Measurements from ENCODE around the gene PJA2. TPM values are rescaled to one million over a fixed set of nuclear protein-coding genes. Genes with fewer than 3 reads are reported as not detected.

The PJA2 gene
- total and polyA plus RNA-seq, 11 donors, result 19.0 to 108 (median 85.3) TPM

DNA sequence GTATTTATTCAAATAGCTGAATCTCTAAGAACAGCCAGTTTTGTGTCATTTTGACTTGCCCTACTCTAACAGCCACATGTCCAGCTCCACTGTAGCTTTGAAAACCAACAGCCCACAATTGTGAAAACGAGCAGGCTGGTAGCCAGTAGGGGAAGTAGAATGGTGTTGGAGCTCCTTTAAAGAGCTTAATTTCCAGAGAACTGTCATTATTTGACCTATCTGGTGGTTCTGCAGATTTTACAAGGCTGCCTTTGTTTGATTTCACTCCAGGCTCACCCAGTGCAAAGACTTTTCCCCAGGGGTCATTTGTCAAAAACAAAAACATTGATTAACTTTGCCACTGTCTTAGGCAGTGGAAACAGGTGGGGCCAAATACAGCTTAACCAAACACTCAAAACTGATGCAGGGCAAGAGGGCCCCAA is 3.2 kb upstream of the PJA2 start:
- TF ChIP-seq POLR2A (IDR thresholded peaks at IDR 0.05), result no peak
- TF ChIP-seq, protein P1, sequence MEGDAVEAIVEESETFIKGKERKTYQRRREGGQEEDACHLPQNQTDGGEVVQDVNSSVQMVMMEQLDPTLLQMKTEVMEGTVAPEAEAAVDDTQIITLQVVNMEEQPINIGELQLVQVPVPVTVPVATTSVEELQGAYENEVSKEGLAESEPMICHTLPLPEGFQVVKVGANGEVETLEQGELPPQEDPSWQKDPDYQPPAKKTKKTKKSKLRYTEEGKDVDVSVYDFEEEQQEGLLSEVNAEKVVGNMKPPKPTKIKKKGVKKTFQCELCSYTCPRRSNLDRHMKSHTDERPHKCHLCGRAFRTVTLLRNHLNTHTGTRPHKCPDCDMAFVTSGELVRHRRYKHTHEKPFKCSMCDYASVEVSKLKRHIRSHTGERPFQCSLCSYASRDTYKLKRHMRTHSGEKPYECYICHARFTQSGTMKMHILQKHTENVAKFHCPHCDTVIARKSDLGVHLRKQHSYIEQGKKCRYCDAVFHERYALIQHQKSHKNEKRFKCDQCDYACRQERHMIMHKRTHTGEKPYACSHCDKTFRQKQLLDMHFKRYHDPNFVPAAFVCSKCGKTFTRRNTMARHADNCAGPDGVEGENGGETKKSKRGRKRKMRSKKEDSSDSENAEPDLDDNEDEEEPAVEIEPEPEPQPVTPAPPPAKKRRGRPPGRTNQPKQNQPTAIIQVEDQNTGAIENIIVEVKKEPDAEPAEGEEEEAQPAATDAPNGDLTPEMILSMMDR (IDR thresholded peaks at IDR 0.05), result no peak
- peaks cover 4 to 30% (median 18%) of the 10 kb centered on the region in 12 donors for H3K4me1 ChIP-seq
- H3K27ac ChIP-seq, result peak overlapping the region in 7 of 12 donors; percentile 17 to 99 (median 40)
- peaks cover 0 to 13% (median 0%) of the 10 kb centered on the region in 12 donors for H3K9me3 ChIP-seq
- no peak for DNase-seq
- intact Hi-C loops (cut with DNase I), result loop anchor here in 3 of 10 donors (5.0 to 10.0 kb wide), 2 partner anchors 66 to 688 kb away; no protein-coding TSS in a partner anchor
- H3K36me3 ChIP-seq, result no peaks in the 10 kb centered on the region
- no peak overlapping the region for H3K4me3 ChIP-seq
- WGBS, 4 donors, result 40 to 57% (median 51%) methylated on average over 1 of the region's 1 CpG
- ATAC-seq, result no peak
- no peaks in the 10 kb centered on the region for H3K27me3 ChIP-seq

DNA sequence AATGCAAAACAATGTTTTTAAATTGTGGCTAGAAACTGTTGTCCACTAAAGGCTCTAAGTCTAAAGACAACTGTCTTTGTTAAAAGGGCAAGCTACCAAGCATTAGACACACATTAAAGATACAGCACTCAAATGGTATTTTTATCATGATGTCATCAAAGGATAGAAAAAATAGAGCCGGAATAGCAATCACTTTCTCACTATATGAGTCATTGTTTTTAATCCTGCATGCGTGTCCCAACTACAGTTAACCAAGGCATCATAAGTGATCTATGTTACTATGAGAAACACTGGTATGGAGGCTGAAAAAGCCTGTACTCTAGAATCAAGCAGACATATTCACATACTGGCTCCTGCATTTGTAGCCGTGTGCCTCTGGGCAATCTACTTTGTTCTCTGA is 1.9 kb upstream of the PJA2 start:
- peaks cover 5 to 41% (median 31%) of the 10 kb centered on the region in 12 donors for H3K4me1 ChIP-seq
- H3K36me3 ChIP-seq, result no peaks in the 10 kb centered on the region
- H3K9me3 ChIP-seq, result peaks cover 0 to 13% (median 0%) of the 10 kb centered on the region in 12 donors
- ATAC-seq (no peak), DNase-seq (no peak)
- no peaks in the 10 kb centered on the region for H3K27me3 ChIP-seq
- H3K4me3 ChIP-seq, result peak overlapping the region in 1 of 12 donors; percentile 88
- peak overlapping the region in 11 of 12 donors; percentile 93 to 100 (median 99) for H3K27ac ChIP-seq
- TF ChIP-seq POLR2A (IDR thresholded peaks at IDR 0.05), result no peak
- TF ChIP-seq, protein P1 (IDR thresholded peaks at IDR 0.05), result no peak
- intact Hi-C loops (cut with DNase I), result loop anchor here in 3 of 10 donors (5.0 to 10.0 kb wide), 2 partner anchors 64 to 687 kb away; no protein-coding TSS in a partner anchor
- WGBS, 4 donors, result 42 to 58% (median 53%) methylated on average over 3 of the region's 3 CpGs

DNA sequence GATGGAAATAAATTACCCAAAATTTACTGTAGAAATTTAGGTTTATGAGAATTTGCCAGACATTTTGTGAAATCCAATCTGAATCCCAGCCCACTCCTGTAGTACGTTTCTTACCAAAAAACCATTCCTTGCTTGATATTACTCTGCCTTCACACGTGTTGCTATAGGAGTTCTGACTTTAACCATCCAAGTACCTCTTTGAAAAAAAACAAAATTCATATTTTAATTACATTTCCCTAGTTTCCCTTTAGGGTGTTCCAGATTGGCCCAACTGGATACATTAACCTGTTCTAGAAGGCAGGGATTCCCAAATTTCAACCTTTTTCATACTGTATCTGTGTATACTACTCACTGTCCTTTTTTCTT is 1.4 kb upstream of the PJA2 start:
- TF ChIP-seq, protein P1 (IDR thresholded peaks at IDR 0.05), result no peak
- no peak for TF ChIP-seq POLR2A (IDR thresholded peaks at IDR 0.05)
- H3K4me1 ChIP-seq, result peaks cover 9 to 46% (median 34%) of the 10 kb centered on the region in 12 donors
- H3K27ac ChIP-seq, result peak overlapping the region; percentile 93 to 100 (median 99)
- no peaks in the 10 kb centered on the region for H3K36me3 ChIP-seq
- DNase-seq, result no peak
- no peak for ATAC-seq
- peaks cover 0 to 9% (median 0%) of the 10 kb centered on the region in 12 donors for H3K9me3 ChIP-seq
- 11 to 15% (median 13%) methylated on average over 2 of the region's 2 CpGs for WGBS, 4 donors
- H3K4me3 ChIP-seq, result peak overlapping the region; percentile 24 to 95 (median 84)
- no peaks in the 10 kb centered on the region for H3K27me3 ChIP-seq
- intact Hi-C loops (cut with DNase I), result loop anchor here in 3 of 10 donors (5.0 to 10.0 kb wide), 2 partner anchors 64 to 686 kb away; no protein-coding TSS in a partner anchor

DNA sequence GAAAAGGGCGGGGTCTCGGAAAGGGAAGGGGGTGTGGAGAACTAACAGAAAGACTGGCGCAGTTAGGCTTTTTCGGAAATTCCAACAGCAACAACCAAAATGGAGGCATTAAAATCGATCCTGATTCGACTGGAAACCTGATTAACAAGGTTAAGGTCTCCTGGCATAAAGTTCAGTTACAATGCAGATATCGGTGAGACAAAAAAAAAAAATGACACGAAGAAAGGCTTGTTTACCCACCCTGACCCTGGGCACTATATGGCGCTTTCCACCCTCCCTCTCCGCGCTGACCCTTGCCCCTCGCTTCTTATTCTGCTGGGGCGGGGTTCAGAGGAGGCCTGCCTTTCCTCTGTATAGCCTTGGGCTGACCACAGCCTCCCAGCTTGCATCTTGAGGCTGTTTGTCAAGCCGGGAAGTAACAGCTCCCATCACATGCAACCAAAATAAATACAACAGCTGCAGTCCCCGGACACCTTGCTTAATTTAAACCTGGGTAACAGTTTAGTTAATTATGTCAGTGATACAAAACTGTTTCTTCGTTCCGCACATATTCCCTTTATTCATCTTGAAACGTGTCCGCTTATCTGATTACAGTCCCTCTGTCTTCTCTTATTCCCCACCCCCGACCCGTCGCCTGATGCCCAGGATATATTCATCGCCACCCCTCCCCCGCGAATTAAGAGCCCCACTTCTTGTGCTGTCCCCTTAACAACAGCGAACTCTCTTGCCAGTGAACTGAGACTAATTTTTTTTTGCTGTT is 795 bp upstream of the PJA2 start:
- 0 to 2% (median 1%) methylated on average over 26 of the region's 26 CpGs for WGBS, 4 donors

More for the DNA sequence above, 795 bp upstream of the PJA2 start:
- Histone ChIP-seq H3K4me3 (peak overlapping the region; percentile 24 to 95 (median 84)), H3K27ac (peak overlapping the region; percentile 93 to 100 (median 99)), H3K4me1 (peaks cover 9 to 49% (median 37%) of the 10 kb centered on the region in 12 donors), H3K9me3 (peaks cover 0 to 7% (median 0%) of the 10 kb centered on the region in 12 donors), H3K36me3 (no peaks in the 10 kb centered on the region), H3K27me3 (no peaks in the 10 kb centered on the region)
- TF ChIP-seq, protein P1 (IDR thresholded peaks at IDR 0.05), result peak in 1 of 12 donors; percentile 1
- peak in 1 of 2 donors; percentile 55 for TF ChIP-seq POLR2A (IDR thresholded peaks at IDR 0.05)
- DNase-seq (peak; percentile 77 to 87 (median 82)), ATAC-seq (peak; percentile 51 to 63 (median 54))
- intact Hi-C loops (cut with DNase I), result loop anchor here in 3 of 10 donors (1.0 to 10.0 kb wide), 3 partner anchors 63 to 686 kb away; no protein-coding TSS in a partner anchor

Data from heart left ventricle (tissue), 16 donors.